ENCODE measurements around the gene TMEM212.

GRCh38 chr3:171842864-171843518 lies at the start of gene TMEM212:
- TF ChIP-seq, protein P1, sequence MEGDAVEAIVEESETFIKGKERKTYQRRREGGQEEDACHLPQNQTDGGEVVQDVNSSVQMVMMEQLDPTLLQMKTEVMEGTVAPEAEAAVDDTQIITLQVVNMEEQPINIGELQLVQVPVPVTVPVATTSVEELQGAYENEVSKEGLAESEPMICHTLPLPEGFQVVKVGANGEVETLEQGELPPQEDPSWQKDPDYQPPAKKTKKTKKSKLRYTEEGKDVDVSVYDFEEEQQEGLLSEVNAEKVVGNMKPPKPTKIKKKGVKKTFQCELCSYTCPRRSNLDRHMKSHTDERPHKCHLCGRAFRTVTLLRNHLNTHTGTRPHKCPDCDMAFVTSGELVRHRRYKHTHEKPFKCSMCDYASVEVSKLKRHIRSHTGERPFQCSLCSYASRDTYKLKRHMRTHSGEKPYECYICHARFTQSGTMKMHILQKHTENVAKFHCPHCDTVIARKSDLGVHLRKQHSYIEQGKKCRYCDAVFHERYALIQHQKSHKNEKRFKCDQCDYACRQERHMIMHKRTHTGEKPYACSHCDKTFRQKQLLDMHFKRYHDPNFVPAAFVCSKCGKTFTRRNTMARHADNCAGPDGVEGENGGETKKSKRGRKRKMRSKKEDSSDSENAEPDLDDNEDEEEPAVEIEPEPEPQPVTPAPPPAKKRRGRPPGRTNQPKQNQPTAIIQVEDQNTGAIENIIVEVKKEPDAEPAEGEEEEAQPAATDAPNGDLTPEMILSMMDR (IDR thresholded peaks at IDR 0.05): no peak
- no peak for TF ChIP-seq POLR2AphosphoS5 (IDR thresholded peaks at IDR 0.05)
